ENCODE results near the gene SLC27A4. TPM values are rescaled to one million over a fixed set of nuclear protein-coding genes. Genes with fewer than 3 reads are reported as not detected.

The SLC27A4 gene
- total and polyA plus RNA-seq, 2 of the 13 experiments (the other 11 are each of a cell fraction or from before 2014, with no cell fraction given) = 10.6 to 18.8 TPM

GRCh38 chr9:128339761-128340690 is at the start of gene SLC27A4 (continued):
- TF ChIP-seq SOX6 (IDR thresholded peaks at IDR 0.05) (no peak), SOX6 (CRISPR knock-in tag; IDR thresholded peaks at IDR 0.05) (peak; percentile 63), ZNF350 (CRISPR knock-in tag; IDR thresholded peaks at IDR 0.05; ENCODE audit: borderline replicate concordance, low read depth) (peak; percentile 86), ZNF841 (CRISPR knock-in tag; IDR thresholded peaks at IDR 0.05; ENCODE audit: borderline replicate concordance) (no peak), ARNT2 (CRISPR knock-in tag; IDR thresholded peaks at IDR 0.05; ENCODE audit: low read depth) (peak; percentile 53), ZNF207 (IDR thresholded peaks at IDR 0.05; ENCODE audit: borderline replicate concordance) (no peak), ZNF512 (CRISPR knock-in tag; IDR thresholded peaks at IDR 0.05) (no peak), ZNF234 (CRISPR knock-in tag; conservative IDR thresholded peaks at IDR 0.05) (0 out of 2 replicates have a peak, but pooled peaks have one; percentile 30), ZNF121 (CRISPR knock-in tag; IDR thresholded peaks at IDR 0.05) (peak; percentile 62; the same call in 1 of the 2 replicates), ZNF205 (CRISPR knock-in tag; IDR thresholded peaks at IDR 0.05) (no peak), NCOA1 (CRISPR knock-in tag; IDR thresholded peaks at IDR 0.05) (no peak), HBP1 (CRISPR knock-in tag; IDR thresholded peaks at IDR 0.05; ENCODE audit: low read depth) (peak; percentile 68; the same call in 1 of the 2 replicates), HDAC6 (IDR thresholded peaks at IDR 0.05; ENCODE audit: low read depth, low read length) (no peak), KDM5B (CRISPR knock-in tag; IDR thresholded peaks at IDR 0.05; ENCODE audit: borderline replicate concordance) (peak; percentile 65), MAX (IDR thresholded peaks at IDR 0.05) (peak; percentile 45), CHD4 (IDR thresholded peaks at IDR 0.05; ENCODE audit: borderline replicate concordance, low read length) (0 out of 2 replicates have a peak, but pooled peaks have one; percentile 27), TEAD3 (CRISPR knock-in tag; optimal IDR thresholded peaks at IDR 0.05; ENCODE audit: borderline replicate concordance) (peak; percentile 22), REPIN1 (CRISPR knock-in tag; IDR thresholded peaks at IDR 0.05; ENCODE audit: borderline replicate concordance, low read depth) (peak; percentile 44; the same call in 1 of the 2 replicates), FOXC1 (CRISPR knock-in tag; IDR thresholded peaks at IDR 0.05; ENCODE audit: borderline replicate concordance) (peak; percentile 85), ZNF10 (CRISPR knock-in tag; IDR thresholded peaks at IDR 0.05; ENCODE audit: borderline replicate concordance, low read depth) (no peak), HMGXB4 (CRISPR knock-in tag; IDR thresholded peaks at IDR 0.05; ENCODE audit: borderline replicate concordance in 1 of 2, low read depth in 1 of 2) (peak; percentile 78 to 79; a peak in 2 of 4 replicates), MED1 (CRISPR knock-in tag; IDR thresholded peaks at IDR 0.05) (no peak)
- TF ChIP-seq, protein P1, sequence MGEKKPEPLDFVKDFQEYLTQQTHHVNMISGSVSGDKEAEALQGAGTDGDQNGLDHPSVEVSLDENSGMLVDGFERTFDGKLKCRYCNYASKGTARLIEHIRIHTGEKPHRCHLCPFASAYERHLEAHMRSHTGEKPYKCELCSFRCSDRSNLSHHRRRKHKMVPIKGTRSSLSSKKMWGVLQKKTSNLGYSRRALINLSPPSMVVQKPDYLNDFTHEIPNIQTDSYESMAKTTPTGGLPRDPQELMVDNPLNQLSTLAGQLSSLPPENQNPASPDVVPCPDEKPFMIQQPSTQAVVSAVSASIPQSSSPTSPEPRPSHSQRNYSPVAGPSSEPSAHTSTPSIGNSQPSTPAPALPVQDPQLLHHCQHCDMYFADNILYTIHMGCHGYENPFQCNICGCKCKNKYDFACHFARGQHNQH (CRISPR knock-in tag; IDR thresholded peaks at IDR 0.05) = peak; percentile 54
